Mesendoderm (in vitro differentiated cells): ENCODE data around the gene PTGER4.

Experiments
- DNase-seq: peaks from one replicate; pipeline ENCODE4 v3.0.0; 2013
- H2AK5ac ChIP-seq: 2 replicates; pipeline ENCODE4 v1.6.1; 2013; ENCODE audit warnings: low read length, inconsistent platforms
- H2BK120ac ChIP-seq: 2 replicates; pipeline ENCODE4 v1.6.1; 2013; ENCODE audit warnings: low read depth, mild to moderate bottlenecking, low read length, moderate library complexity, mixed read lengths
- H2BK15ac ChIP-seq: replicated peaks from 2 replicates; pipeline ENCODE4 v1.6.1; 2013; ENCODE audit warnings: low read depth, mild to moderate bottlenecking, moderate library complexity
- H2BK5ac ChIP-seq: 2 replicates; pipeline ENCODE4 v1.6.1; 2013; ENCODE audit warnings: low read length, inconsistent platforms
- H3K18ac ChIP-seq: 2 replicates; pipeline ENCODE4 v1.6.1; 2013; ENCODE audit warnings: mild to moderate bottlenecking, low read length, mixed read lengths
- H3K23ac ChIP-seq: one replicate; pipeline ENCODE4 v1.6.1; 2013; ENCODE audit warnings: low read length
- H3K27ac ChIP-seq: 2 replicates; pipeline ENCODE4 v1.5.1; 2013; ENCODE audit warnings: low read depth, mild to moderate bottlenecking, inconsistent platforms, low read length, moderate library complexity
- H3K27me3 ChIP-seq: 2 replicates; pipeline ENCODE4 v1.6.1; 2013; ENCODE audit warnings: low read length, control low read depth, mild to moderate bottlenecking, inconsistent platforms; ENCODE audit not compliant: insufficient read depth, poor library complexity
- H3K36me3 ChIP-seq: 2 replicates; pipeline ENCODE4 v1.6.1; 2013; ENCODE audit warnings: low read length, inconsistent platforms; ENCODE audit not compliant: control insufficient read depth, insufficient read depth
- H3K4ac ChIP-seq: one replicate; pipeline ENCODE4 v1.6.1; 2013; ENCODE audit warnings: low read depth, mild to moderate bottlenecking, low read length, moderate library complexity
- H3K4me1 ChIP-seq: 2 replicates; pipeline ENCODE4 v1.6.1; 2013; ENCODE audit warnings: low read depth, low read length, inconsistent platforms; ENCODE audit not compliant: control insufficient read depth
- H3K4me2 ChIP-seq: 2 replicates; pipeline ENCODE4 v1.6.1; 2013; ENCODE audit warnings: low read length
- H3K4me3 ChIP-seq: 2 replicates; pipeline ENCODE4 v1.5.1; 2013; ENCODE audit warnings: mild to moderate bottlenecking, low read length
- H3K56ac ChIP-seq: one replicate; pipeline ENCODE4 v1.6.1; 2013; ENCODE audit warnings: low read length
- H3K79me1 ChIP-seq: 2 replicates; pipeline ENCODE4 v1.6.1; 2013; ENCODE audit warnings: low read length, inconsistent platforms
- H3K79me2 ChIP-seq: 2 replicates; pipeline ENCODE4 v1.6.1; 2013; ENCODE audit warnings: mild to moderate bottlenecking, low read length; ENCODE audit not compliant: control insufficient read depth, insufficient read depth
- H3K9ac ChIP-seq: 2 replicates; pipeline ENCODE4 v1.6.1; 2013; ENCODE audit warnings: low read length, inconsistent platforms
- H4K5ac ChIP-seq: one replicate; pipeline ENCODE4 v1.6.1; 2013; ENCODE audit warnings: low read length
- H4K8ac ChIP-seq: one replicate; pipeline ENCODE4 v1.6.1; 2013; ENCODE audit warnings: low read depth, mild to moderate bottlenecking, control low read depth, low read length, moderate library complexity
- WGBS: extraction: QIAGEN DNeasy Blood & Tissue Kit; methylation state at CpG from one replicate; pipeline ENCODE4 v1.1.7; 2013; ENCODE audit warnings: low lambda C conversion rate, missing lambda C conversion rate; ENCODE audit not compliant: insufficient coverage; ENCODE audit errors: extremely low coverage; 5-methylcytosine and 5-hydroxymethylcytosine counted together

Gene PTGER4

GRCh38 chr5:40674661-40675235 is 5.0 kb upstream of the PTGER4 start:
- no peak overlapping the region for H3K27ac ChIP-seq
- no peaks in the 10 kb centered on the region for H3K36me3 ChIP-seq
- H3K4ac ChIP-seq = no peak overlapping the region
- no CpG with 5 or more reads among the region's 6 CpGs for WGBS
- no peaks in the 10 kb centered on the region for H3K79me1 ChIP-seq
- H2BK5ac ChIP-seq = no peak overlapping the region
- no peak overlapping the region for H3K9ac ChIP-seq
- no peak overlapping the region for H2BK120ac ChIP-seq
- H3K56ac ChIP-seq = no peak overlapping the region
- peak; percentile 53 for DNase-seq
- H4K5ac ChIP-seq = no peak overlapping the region
- H2BK15ac ChIP-seq = no peak overlapping the region
- no peak overlapping the region for H4K8ac ChIP-seq
- H3K79me2 ChIP-seq = no peaks in the 10 kb centered on the region
- no peak overlapping the region for H3K23ac ChIP-seq
- H3K4me2 ChIP-seq = no peak overlapping the region
- H2AK5ac ChIP-seq = no peak overlapping the region
- H3K27me3 ChIP-seq = no peaks in the 10 kb centered on the region
- no peak overlapping the region for H3K4me3 ChIP-seq
- peaks cover 5% of the 10 kb centered on the region for H3K4me1 ChIP-seq
- no peak overlapping the region for H3K18ac ChIP-seq

GRCh38 chr5:40675396-40676133 is 4.2 kb upstream of the PTGER4 start:
- Histone ChIP-seq H3K4me3 (no peak overlapping the region), H3K18ac (no peak overlapping the region), H3K9ac (no peak overlapping the region), H2BK120ac (no peak overlapping the region), H3K4me2 (no peak overlapping the region), H3K36me3 (no peaks in the 10 kb centered on the region), H4K5ac (no peak overlapping the region), H2AK5ac (no peak overlapping the region), H2BK15ac (no peak overlapping the region), H3K56ac (no peak overlapping the region), H3K4me1 (peaks cover 5% of the 10 kb centered on the region), H3K4ac (no peak overlapping the region), H2BK5ac (no peak overlapping the region), H3K23ac (no peak overlapping the region), H4K8ac (no peak overlapping the region), H3K27me3 (peaks cover 3% of the 10 kb centered on the region), H3K27ac (no peak overlapping the region), H3K79me2 (no peaks in the 10 kb centered on the region), H3K79me1 (no peaks in the 10 kb centered on the region)
- WGBS = no CpG with 5 or more reads among the region's 7 CpGs
- DNase-seq = no peak

DNA sequence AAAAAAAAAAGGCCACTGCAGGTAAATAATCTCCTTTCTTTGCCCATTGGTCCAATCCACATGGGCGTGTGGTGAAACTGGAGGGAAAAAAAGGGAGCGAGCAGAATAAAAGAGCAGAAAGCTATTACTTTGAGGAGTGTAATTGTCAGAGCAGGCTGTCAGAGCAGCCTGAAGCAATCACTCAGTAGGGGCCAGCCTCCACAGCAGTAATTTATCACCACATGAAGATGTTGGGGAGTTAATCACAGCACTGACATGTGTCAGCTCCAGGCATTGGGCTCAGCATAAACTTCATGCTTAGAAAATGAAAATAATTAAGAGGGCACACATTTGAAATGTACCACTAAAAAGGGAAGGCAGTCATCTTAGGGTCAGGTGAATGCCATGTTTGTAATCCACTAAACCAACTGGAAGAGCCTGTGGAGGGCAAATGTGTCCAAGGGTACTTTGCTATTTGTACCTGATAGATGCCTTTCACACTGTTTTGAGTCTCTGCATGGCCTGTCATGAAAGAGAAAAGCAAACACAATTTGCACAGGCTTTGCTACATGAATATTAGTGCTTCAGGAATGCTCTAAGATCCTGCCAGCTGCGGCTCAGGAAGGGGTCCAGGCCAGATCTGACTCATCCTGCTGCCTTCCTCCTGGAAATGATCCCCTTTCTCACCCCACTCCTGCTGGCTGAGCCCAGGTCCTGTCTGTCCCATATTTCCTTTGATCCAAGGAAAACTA is 2.9 kb upstream of the PTGER4 start:
- Histone ChIP-seq H3K79me1 (no peaks in the 10 kb centered on the region), H2BK15ac (no peak overlapping the region), H3K4me1 (peaks cover 5% of the 10 kb centered on the region), H4K5ac (no peak overlapping the region), H3K27me3 (peaks cover 4% of the 10 kb centered on the region), H3K56ac (no peak overlapping the region), H3K23ac (no peak overlapping the region), H3K79me2 (no peaks in the 10 kb centered on the region), H2BK120ac (no peak overlapping the region), H3K4me3 (no peak overlapping the region), H3K4ac (no peak overlapping the region), H3K4me2 (no peak overlapping the region), H3K18ac (no peak overlapping the region), H2BK5ac (no peak overlapping the region), H4K8ac (no peak overlapping the region), H3K36me3 (no peaks in the 10 kb centered on the region), H2AK5ac (no peak overlapping the region), H3K27ac (no peak overlapping the region), H3K9ac (no peak overlapping the region)
- peak; percentile 48 for DNase-seq
- no CpG with 5 or more reads among the region's 3 CpGs for whole genome bisulfite sequencing

DNA sequence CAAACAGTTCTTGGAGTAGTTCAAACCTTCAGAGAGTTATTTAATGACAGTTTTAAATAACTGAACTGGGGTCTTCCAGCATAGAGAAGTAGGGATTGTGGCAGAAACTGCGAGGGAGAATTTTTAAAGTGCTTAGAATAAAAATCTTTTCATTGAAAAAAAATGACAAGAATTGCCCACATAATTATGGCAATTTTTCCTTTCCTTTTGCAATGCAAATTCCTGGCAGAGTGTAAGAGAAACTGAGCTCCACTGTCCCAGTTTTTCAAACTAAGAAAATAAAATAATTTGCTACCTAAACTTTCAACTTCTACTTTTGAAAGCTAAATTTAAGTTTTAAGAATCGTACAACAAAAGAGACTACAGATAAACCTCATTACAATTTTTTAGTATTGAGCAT is 2.3 kb upstream of the PTGER4 start:
- no peaks in the 10 kb centered on the region for H3K79me2 ChIP-seq
- H3K18ac ChIP-seq = no peak overlapping the region
- H3K4ac ChIP-seq = no peak overlapping the region
- DNase-seq = no peak
- H2BK15ac ChIP-seq = no peak overlapping the region
- H3K4me2 ChIP-seq = no peak overlapping the region
- H3K23ac ChIP-seq = no peak overlapping the region
- H2AK5ac ChIP-seq = no peak overlapping the region
- WGBS = no CpG with 5 or more reads among the region's 2 CpGs
- no peak overlapping the region for H3K56ac ChIP-seq
- no peaks in the 10 kb centered on the region for H3K79me1 ChIP-seq
- H3K4me1 ChIP-seq = peaks cover 5% of the 10 kb centered on the region
- H3K36me3 ChIP-seq = no peaks in the 10 kb centered on the region
- H3K27ac ChIP-seq = no peak overlapping the region
- no peak overlapping the region for H4K8ac ChIP-seq
- no peak overlapping the region for H3K4me3 ChIP-seq
- peaks cover 9% of the 10 kb centered on the region for H3K27me3 ChIP-seq
- H3K9ac ChIP-seq = no peak overlapping the region
- H2BK5ac ChIP-seq = no peak overlapping the region
- H4K5ac ChIP-seq = no peak overlapping the region
- H2BK120ac ChIP-seq = no peak overlapping the region

DNA sequence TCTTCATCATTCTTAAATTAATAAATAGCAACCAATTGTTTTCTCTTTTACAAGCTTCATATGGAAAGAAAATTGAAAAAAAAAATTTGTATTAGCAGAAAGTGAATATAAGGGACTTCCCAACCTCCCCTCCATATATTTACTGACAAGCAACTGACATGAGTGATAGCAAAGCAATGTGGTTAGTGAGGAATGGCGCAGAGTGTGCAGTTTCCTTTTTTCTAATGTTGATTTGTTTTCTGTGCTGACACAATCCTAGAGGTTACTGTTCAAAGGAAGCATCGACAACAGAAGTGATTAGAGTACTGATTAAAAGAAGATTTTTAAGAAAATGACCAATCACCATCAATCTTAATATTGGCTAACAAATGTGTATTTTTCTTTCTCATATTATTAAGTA is 1.7 kb upstream of the PTGER4 start:
- no peak overlapping the region for H3K23ac ChIP-seq

More for the DNA sequence above, 1.7 kb upstream of the PTGER4 start:
- no peak overlapping the region for H3K4me3 ChIP-seq
- H3K9ac ChIP-seq = no peak overlapping the region
- no peak overlapping the region for H2BK15ac ChIP-seq
- H3K18ac ChIP-seq = no peak overlapping the region
- H3K56ac ChIP-seq = no peak overlapping the region
- no peak overlapping the region for H3K4me2 ChIP-seq
- no peak overlapping the region for H2AK5ac ChIP-seq
- H3K4ac ChIP-seq = no peak overlapping the region
- H3K27me3 ChIP-seq = peaks cover 11% of the 10 kb centered on the region
- no peak overlapping the region for H2BK120ac ChIP-seq
- no CpG with 5 or more reads among the region's 2 CpGs for WGBS
- no peak for DNase-seq
- peaks cover 5% of the 10 kb centered on the region for H3K4me1 ChIP-seq
- no peak overlapping the region for H4K8ac ChIP-seq
- no peaks in the 10 kb centered on the region for H3K79me2 ChIP-seq
- H3K79me1 ChIP-seq = no peaks in the 10 kb centered on the region
- H2BK5ac ChIP-seq = no peak overlapping the region
- no peaks in the 10 kb centered on the region for H3K36me3 ChIP-seq
- H3K27ac ChIP-seq = no peak overlapping the region
- H4K5ac ChIP-seq = no peak overlapping the region
